Activated effector memory CD4-positive, alpha-beta T cell treated with anti-CD3 and anti-CD28 coated beads, Interleukin-2, amount 50 U/mL, for 16 hours (primary cell): Measurements from ENCODE around the gene AP1M1.

Experiments
- DNase-seq: peaks from one replicate; pipeline ENCODE4 v3.0.0-alpha.2; 2020

AP1M1 gene

DNA sequence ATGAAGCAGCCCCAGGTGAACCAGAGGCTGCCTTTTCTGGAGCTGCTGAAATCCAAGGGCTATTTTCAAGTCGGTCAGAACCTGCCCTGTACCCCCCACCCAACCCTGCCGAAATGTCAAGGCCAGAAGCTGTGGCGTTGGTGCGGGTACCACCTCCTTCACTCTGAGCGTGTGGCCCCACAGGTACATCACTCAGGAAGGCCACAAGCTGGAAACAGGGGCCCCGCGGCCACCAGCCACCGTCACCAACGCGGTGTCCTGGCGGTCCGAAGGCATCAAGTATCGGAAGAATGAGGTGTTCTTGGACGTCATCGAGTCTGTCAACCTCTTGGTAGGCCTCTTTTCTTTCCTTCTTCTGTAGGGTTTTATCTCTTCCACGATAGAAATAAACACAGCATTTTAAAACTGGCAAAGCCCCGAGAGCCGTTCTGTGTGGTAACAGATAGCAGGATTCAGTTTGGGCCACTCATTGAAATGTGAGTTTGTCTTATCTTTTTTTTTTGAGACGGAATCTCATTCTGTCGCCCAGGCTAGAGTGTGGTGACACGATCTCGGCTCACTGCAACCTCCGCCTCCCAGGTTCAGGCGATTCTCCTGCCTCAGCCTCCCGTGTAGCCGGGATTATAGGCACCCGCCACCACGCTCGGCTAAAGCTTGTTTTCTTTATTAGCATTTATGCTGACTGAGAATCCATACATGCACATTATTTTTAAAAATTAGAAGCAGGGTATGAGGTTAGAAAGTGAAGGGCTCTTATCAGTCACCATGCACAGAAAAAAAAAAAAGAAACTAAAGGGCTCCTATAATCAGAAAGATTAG, 11.3 kb downstream of the AP1M1 start:
- DNase-seq = peak; percentile 58

DNA sequence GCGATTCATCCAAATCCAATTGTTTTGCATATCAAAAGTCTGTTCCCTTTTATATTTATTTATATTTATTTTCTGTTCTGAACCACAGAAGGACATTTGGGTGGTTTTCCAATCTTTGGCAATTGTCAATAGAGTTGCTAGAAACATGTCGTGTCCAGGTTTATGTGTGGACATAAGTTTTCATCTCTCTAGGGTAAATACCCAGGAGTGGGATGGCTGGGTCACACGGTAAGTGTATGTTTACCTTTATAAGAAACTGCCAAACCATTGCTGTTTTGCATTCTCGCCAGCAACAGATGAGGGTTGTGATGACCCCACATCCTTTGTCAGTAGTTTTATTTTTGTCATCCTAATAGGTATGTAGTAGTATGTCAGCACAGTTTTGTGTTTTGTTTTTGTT, 12.5 kb downstream of the AP1M1 start:
- no peak for DNase-seq

DNA sequence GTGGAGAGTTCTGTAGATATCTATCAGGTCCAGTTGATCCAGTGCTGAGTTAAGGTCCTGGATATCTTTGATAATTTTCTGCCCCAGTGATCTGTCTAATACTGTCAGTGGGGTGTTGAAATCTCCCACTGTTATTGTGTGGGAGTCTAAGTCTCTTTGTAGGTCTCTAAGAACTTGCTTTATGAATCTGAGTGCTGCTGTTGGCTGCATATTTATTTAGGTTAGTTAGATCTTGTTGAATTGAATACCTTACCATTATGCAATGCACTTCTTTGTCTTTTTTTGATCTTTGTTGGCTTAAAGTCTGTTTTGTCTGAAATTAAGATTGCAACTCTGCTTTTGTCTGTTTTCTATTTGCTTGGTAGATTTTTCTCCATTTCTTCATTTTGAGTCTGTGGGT, 15.4 kb downstream of the AP1M1 start:
- DNase-seq = no peak

DNA sequence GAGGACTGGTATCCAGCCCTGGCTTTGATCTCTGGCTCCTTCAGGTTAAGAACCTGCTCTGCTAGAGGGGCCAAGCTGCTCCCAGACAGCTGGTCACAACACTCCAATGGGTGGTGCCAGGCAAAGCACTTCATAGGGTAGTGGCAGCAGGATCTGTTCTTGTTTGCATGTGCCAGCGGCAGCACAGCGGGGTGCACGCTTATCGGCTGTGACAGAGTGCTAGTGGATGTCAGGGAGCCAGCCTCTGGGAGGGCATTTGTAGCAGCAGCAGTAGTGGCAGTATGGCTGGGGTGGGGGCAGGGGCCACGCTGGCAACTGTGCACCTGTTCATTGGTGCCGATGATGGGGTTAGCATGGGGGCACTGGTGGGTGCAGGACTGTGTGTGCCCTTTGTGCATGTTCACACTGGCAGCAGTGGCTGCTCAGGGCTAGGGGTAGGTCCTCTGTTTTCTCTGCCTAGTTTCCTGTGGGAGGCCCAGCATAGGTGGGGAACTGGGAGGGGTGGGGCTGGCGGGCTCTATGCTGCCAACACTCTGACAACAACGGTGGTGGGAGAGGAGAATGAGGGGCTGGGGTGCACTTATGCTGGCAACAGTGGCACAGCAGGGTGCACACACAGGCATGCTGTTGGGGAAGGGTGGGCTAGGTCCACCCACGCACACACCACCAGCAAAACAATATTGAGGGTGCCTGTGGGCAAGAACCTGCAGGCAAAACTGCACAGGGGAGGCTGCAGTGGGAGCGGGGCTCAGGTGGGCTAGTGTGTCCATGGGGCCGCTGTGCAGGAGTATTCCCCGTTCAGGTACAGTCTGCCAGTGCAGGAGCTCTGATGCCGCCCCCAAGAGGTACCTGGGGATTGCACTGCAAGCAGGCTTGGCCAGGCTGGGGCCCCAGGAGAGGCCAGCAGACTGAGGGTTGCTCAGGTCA, 19.3 kb downstream of the AP1M1 start:
- DNase-seq = peak; percentile 63

DNA sequence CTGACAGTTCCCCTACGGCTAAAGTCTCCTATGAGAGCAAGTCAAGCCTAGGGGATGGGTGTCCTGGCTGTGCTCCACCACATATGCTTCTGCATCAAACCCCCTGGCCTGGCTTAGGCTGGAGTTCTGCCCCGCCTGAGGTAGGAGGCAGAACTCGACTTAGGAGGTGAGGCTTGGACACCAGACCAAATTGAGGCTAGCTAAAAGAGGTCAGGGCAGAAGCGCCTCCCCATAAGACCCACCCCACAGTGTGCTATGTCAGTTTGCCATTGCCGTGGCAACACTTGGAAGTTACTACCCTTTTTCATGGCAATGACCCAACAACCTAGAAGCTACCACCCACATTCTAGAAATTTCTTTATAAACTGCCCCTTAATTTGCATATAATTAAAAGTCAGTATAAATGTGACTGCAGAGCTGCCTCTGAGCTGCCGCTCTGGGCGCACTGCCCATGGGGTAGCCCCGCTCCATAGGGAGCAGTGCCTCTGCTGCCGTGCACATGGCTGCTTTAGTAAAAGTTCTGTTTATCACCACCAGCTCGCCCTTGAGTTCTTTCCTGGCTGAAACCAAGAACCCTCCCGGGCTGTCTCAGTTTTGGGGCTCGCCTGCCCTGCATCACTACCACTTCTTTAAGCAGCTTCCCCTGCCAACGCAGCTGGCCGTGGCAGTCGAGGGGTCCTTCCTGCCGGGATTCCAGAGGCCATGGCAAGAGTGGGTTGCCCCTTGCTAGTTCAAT, 20.2 kb downstream of the AP1M1 start:
- DNase-seq = peak; percentile 54

DNA sequence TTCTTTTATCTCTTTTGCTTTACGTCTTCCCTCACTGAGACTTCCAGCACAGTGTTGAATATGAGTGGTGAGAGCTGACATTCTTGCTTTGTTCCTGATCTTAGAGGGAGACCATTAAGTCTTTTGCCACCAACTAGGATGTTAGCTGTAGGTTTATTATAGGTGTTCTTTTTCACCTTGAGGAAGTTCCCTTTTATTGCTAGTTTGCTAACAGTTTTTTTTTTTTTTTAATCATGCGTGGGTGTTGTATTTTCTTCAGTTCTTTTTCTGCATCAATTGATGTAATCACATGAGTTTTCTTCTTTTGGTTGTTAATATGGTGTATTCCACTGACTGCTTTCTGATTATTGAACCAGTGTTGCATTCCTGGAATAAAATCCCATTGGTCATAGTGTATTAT, 21.1 kb downstream of the AP1M1 start:
- DNase-seq = no peak

DNA sequence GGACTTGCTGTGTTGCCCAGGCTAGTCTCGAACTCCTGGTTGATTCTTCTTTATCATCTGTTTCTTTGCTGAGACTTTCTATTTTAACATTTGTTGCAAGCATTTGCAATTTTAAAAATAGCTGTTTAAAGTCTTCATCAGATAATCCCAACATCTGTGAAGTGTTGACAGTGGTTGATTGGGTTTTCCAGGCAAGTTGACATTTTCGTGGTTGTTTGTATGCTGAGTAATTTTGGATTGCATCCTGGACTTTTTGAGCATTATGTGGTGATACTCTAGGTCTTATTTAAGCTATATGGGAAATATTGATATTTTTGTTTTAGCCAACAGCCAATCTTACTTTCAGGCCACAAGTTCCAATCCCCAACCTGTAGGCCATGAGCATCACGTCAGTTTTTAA, 25.1 kb downstream of the AP1M1 start:
- DNase-seq = no peak

DNA sequence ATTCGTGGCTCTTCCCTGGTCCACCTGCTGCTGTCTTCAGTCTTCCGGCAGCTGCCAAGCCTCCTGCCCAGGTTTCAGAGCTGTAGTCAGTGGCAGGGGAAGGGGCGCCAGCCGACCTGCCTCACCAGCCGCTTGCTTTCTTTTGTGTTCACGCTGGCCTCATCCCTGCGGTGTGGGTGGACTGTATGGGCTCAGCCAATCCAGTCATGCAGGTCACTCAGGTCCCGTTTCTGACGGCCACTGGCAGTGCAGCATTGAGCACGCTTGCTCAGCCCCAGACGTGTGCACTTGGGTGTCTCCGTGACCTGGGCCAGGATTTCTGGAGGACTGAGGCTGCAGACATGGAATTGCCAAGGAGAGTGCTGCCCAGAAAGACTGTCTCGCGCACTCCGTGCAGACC, 26.0 kb downstream of the AP1M1 start:
- no peak for DNase-seq

DNA sequence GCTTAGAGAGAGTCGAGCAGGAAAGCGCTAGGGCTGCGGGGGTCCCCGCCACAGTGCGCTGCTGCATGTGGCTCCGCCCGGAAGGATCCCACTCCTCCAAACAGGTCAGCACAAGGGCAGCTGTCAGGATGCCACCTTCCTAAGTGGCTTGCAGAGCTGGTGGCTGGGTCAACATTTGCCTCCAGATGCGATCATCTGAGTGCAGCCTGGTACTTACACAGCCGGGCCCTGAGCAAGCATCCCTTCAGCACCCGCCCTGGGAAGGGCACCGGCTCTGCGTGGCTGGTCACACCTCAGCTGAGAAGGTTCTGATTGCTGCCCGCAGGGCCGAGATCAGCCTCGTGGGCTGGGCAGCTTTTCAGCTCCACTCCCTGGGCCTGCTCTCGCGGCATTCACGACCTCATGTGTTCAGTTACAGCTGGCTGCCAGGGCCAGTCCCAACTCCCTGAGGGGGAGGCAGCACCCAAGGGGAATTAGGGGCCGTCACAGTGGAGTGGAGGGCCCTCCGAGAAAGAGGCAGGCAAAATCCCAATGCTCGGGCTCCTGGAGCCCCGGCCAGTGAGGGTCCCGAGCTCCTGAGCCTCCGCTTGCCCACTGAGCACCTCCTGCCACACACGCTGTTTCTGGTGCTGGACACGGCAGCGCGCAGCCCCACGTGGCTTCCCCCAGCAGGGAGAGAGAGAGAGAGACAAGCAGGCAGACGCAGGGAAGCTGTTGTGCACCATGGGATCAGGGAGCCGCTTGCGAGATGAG, 26.8 kb downstream of the AP1M1 start:
- DNase-seq = no peak

DNA sequence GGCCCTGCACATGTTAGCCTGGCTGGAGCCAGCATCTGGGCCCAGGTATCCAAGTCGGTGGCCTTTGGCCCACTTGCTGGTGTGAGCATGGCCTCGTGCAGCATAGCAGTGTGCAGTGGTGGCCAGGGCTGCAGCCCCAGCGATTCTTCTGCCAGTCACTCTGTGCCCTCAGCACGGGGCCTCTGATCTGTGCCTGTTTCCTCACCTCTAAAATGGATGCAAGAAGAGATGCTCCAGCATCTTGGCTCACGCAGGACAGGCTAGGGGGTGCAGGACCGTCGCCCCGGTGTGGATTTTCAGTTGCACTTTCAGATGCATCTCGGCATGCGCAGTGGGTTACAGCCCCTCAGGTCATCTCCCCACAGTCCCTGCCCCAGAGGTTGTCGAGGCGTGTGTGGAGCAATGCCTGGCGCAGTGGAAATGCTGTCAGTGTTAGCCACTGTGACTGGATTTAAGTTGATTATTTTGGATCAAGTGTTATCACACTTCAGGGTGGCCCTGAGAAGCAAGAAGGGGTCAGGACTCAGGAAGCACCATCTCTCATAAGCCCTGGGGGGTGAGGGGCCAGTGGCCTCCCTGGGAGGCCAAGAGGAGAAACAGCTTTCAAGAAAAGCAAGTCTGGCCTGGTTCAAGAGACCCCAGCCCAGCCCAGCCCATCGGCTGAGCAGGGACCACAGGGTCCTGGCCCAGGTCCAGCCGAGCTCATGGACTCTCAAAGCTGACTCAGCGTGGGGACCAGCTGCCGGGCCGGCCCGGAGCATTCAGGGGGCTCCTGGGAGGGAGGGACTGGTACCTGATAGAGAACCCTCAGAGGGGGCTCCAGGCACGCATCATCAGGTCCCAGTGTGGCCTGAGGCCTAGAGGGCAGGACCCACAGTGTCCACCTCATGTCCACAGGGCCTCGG, 27.8 kb downstream of the AP1M1 start:
- DNase-seq = no peak

DNA sequence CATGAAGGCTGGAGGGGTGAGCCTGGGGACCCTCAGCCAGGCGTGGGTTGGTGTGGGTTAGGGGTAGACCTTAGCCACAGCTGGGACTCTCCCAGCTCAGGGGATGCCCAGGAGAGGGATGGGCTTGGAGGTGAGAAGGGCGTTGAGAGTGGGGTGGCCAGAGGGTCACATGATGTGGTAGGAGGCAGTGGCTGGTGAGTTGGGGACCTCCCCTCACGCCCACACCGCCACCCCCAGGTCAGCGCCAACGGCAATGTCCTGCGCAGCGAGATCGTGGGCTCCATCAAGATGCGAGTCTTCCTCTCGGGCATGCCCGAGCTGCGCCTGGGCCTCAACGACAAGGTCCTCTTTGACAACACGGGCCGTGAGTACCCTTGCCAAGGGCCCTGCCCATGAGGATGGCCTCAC, 28.5 kb downstream of the AP1M1 start:
- DNase-seq = no peak

DNA sequence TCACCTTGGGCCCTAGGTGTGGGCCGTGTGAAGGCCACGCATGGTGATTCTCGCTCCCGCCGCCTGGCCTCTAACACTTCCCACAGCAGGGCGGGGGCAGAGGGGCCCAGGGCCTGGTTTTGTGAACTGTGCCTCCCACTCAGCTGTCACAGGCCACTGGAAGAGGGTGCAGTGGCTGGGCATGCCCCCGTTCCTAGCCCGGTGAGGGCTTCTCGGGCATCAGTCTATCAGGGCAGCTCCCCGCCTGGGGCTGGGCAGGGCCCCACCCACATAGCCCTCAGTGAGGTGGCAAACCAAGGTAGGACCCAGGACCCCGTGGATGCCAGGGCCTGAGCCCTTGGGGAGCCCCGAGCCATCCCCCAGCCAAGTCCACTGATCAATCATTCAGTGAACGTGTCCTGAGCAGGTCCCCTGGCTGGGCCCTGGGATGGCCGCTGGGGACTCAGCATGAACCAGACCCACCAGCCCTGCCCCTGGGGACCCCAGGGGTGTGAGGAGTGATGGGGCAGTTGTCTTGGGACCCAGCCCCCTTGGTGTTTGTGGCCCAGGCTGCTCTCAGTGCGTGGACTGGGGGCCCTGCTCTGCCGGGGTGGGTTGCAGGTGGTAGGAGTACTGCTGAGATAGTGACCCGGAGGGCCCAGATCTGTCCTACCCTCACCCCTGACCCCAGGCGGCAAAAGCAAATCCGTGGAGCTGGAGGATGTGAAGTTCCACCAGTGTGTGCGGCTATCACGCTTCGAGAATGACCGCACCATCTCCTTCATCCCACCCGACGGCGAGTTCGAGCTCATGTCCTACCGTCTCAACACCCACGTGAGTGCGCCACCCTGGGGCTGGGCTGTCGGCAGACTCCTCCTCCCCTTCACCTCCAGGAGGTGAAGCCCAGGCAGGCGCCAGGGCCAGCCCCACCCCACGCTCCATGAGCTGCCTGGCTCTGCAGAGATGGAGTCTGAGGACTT, 29.4 kb downstream of the AP1M1 start:
- DNase-seq = peak; percentile 54

DNA sequence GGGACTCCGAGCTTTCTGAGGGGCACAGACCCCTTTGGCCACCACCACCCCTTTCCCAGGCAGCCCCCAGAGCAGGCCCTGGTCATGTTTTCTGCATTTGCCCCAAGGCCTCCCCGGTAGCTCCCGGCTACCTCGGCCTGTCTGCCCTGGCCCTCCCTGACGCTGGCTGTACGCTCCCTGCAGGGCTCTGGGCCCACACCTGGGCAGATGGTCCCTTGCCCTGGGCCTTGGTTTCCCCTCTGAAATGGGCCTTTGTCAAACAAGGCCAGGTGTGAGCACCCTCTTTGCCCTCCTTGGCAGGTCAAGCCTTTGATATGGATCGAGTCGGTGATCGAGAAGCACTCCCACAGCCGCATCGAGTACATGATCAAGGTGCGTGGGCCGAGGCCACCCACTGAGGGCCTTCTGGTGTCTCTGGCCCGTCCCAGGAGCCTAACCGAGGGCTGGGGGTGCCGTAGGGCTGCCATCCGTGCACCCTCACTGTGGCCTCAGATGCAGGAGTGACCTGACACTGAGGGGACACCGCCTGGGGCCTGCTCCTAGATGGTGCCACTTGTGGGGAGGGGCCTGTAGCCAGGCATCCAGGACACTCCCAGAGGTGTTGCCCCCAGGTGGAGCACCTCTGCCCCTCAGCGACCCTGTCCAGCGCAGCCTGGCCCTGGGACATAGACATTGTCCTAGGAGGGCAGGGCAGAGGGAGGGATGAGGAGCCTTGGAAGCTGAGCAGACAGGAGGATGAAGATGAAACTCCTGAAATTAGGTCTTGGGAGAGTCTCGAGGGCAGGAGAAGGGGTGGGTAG, 30.3 kb downstream of the AP1M1 start:
- no peak for DNase-seq

DNA sequence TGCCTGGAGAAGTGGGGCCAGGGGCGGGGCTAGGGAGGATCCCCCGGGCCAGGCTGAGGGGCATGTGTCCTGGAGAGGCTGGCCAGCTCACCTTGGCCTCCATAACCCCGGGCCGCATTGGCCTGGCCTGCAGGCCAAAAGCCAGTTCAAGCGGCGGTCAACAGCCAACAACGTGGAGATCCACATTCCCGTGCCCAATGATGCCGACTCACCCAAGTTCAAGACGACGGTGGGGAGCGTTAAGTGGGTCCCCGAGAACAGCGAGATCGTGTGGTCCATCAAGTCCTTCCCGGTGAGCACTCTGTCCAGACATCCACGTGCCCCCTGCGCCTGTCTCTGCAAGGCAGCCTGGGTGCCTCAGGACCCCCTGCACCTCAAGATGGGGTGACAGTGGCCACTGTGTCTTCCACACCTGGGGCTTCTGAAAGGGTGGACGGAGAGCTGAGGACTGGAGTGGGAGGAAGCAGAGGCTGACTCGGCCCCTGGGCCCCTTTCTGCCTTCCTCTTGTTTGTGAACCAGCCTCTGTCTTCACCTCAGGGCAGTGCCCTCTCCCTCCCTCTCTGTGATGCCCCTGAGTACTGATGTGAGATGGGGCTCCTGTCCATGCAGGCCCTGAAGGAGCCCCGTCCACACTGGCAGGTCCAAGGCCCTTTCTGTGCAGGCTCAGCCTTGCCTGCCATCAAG, 31.1 kb downstream of the AP1M1 start:
- no peak for DNase-seq

DNA sequence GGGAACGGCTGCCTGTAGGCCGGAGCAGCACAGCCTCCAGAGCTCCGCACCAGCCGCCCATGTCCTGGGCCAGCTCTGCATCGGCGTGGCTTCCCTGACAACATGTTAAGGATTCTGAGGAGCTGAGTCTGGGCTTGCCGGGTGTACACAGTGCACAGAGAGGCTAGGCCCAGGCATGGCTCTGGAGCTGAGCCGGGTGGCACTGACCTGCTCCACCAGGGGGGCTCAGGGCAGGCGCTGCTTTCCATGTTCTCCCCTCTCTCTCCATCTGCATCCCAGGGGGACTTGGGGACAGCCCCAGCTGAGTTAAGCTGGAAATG, 31.6 kb downstream of the AP1M1 start:
- DNase-seq = peak; percentile 54

DNA sequence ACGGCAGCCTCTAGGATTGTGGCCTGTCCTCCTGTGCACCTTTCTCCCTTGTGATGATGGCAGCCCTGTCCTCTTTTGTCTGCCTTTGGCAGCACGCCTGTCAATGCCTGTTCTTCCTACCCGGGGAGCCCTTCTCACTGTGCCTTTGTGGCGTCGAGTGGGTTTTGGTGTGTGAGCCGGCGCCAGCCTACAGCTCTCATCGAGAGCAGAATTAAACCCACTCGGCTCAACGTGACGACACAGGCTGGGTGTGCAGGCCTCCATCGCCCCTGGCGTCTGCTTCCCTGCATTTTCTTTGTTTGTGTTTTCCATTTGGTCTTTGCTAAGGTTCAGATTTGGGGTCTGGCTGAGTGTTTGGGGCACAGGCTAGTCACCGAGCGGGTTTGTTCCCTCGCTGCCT, 34.4 kb downstream of the AP1M1 start:
- DNase-seq = peak; percentile 45

DNA sequence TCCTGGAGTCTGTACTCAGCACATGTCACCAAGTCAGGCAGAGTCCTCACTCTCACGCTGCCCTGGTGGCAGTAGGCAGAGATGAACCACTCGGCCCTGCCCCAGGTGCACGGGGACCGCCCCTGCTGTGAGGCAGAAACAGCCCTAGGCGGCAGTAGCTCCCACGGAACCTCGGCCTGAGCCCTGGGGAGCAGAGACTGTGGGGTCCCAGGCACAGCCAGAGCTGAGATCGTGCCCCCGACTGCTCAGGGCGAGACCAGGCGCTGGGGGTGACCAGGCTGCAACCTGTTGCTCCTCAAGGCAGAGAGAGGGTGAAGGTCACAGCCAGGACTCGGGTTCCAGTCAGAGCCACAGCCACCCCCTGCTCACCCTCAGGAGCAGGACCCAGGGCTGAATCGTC, 34.9 kb downstream of the AP1M1 start:
- peak; percentile 54 for DNase-seq

DNA sequence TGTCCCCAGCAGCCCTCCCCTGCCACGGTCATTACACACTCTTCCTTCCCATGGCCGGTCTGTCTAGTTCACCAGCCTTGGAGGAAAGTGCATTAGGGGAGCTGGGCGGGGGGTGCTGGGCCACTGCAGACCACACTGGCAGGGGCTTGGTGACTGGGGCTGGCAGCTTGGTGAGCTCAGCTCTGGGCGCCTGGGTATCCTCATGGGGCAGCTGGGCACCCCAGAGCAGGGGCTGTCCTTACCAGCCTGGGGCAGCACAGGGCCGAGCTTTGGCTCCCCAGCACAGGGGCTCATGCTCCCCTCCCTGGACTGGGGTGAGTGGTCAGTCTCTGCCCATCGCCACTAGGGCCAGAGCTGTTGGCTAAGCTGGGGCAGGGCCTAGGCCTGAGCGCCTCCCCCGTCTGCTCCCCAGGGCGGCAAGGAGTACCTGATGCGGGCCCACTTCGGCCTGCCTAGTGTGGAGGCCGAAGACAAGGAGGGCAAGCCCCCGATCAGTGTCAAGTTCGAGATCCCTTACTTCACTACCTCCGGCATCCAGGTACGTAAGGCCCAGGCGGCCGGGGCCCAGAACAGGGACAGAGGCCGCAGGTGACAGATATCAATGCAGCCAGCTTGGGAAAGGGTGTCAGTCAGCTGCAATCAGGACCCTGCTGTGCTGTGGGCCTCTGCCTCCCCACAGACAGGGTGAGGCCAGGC, 35.5 kb downstream of the AP1M1 start:
- DNase-seq = peak; percentile 58
